Psoas muscle (tissue), 8 donors: Measurements from ENCODE around the gene RFT1. TPM values are rescaled to one million over a fixed set of nuclear protein-coding genes. Genes with fewer than 3 reads are reported as not detected.

Source experiments
- ATAC-seq, 4 donors: fragments of 200-7000 bp; cut with Tn5 transposase; one replicate each; pipeline ENCODE4 v1.9.1; 2020; ENCODE audit warnings: moderate library complexity in 3 of 4, mild to moderate bottlenecking in 2 of 4
- DNase-seq, 2 donors: peaks; one replicate each; pipeline ENCODE4 v3.0.0-alpha.2; 2020
- H3K27ac ChIP-seq: fragments of 200-600 bp; one replicate; pipeline ENCODE4 v1.8.0; 2022
- H3K27me3 ChIP-seq, 3 donors: fragments of 200-600 bp in 1 of 3; one replicate each; pipeline versions ENCODE4 v1.6.1 to v1.8.0; 2013 to 2022; ENCODE audit warnings: low read length in 2 of 3, mild to moderate bottlenecking in 2 of 3, moderate library complexity in 1 of 3; ENCODE audit not compliant: insufficient read depth in 3 of 3
- H3K36me3 ChIP-seq, 2 donors: fragments of 200-600 bp in 1 of 2; one replicate each; pipeline versions ENCODE4 v1.6.1 to v1.8.0; 2013 to 2022; ENCODE audit warnings: low read depth in 1 of 2, mild to moderate bottlenecking in 1 of 2, moderate library complexity in 1 of 2; ENCODE audit not compliant: insufficient read depth in 1 of 2
- H3K4me1 ChIP-seq: fragments of 200-600 bp; one replicate; pipeline ENCODE4 v1.8.0; 2022
- H3K4me3 ChIP-seq: fragments of 200-600 bp; one replicate; pipeline ENCODE4 v1.8.0; 2022; ENCODE audit warnings: mild to moderate bottlenecking
- H3K9me3 ChIP-seq: fragments of 200-600 bp; one replicate; pipeline ENCODE4 v1.8.0; 2022
- WGBS, 3 donors: extraction: QIAGEN DNeasy Blood & Tissue Kit; methylation state at CpG; one replicate each; pipeline versions ENCODE4 v1.1.6 to v1.1.7; 2013; 5-methylcytosine and 5-hydroxymethylcytosine counted together
- intact Hi-C, 2 donors: fragments of 100-400 bp; cut with DNase I; formaldehyde crosslinking; loops; one replicate each; pipeline versions ENCODE4 v1.11.0 to v1.14.2; 2022
- polyA plus RNA-seq, 3 donors: library from polyadenylated mRNA; stranded (reverse); fragments of 200-250 nt; gene quantifications; one replicate each; pipeline ENCODE4 v1.2.3, GENCODE V29; 2013
- total RNA-seq, 4 donors: library from RNA; stranded (reverse); fragmentation: NEBNext Ultra II Directional in 2 of 4; extraction: Animal tissue kit (Norgen Biotek cat#: 25700) in 2 of 4; gene quantifications; one replicate each; pipeline versions ENCODE4 v1.2.1 to v1.2.4, GENCODE V29; 2021 to 2023
- TF ChIP-seq, protein P1 (sequence below): fragments of 200-600 bp; IDR thresholded peaks from one replicate; pipeline ENCODE4 v1.8.0; 2022; ENCODE audit warnings: antibody characterized with exemption
- donor health status: healthy with polysubstance abuse.
- donor health status: DM: no; HTN: no; CAD: no; lungs with moderate emphysema.
- donor health status: Bipolar disorder and iron deficiency.
- donor health status: healthy.
- donor health status: DM: yes; HTN: yes; CAD: no.
- donor health status: DM: no; HTN: no; CAD: no.
- donor health status: DM: no; HTN: no; CAD: no.
- donor health status: DM: yes; HTN: yes; CAD: no.

Gene RFT1
- total and polyA plus RNA-seq, 7 donors: 5.4 to 13.2 (median 6.9) TPM

GRCh38 chr3:53171064-53171418 is 40.8 kb upstream of the RFT1 start:
- DNase-seq (no peak), ATAC-seq (no peak)
- 69 to 79% (median 78%) methylated on average over 7 of the region's 7 CpGs for WGBS, 3 donors
- TF ChIP-seq, protein P1, sequence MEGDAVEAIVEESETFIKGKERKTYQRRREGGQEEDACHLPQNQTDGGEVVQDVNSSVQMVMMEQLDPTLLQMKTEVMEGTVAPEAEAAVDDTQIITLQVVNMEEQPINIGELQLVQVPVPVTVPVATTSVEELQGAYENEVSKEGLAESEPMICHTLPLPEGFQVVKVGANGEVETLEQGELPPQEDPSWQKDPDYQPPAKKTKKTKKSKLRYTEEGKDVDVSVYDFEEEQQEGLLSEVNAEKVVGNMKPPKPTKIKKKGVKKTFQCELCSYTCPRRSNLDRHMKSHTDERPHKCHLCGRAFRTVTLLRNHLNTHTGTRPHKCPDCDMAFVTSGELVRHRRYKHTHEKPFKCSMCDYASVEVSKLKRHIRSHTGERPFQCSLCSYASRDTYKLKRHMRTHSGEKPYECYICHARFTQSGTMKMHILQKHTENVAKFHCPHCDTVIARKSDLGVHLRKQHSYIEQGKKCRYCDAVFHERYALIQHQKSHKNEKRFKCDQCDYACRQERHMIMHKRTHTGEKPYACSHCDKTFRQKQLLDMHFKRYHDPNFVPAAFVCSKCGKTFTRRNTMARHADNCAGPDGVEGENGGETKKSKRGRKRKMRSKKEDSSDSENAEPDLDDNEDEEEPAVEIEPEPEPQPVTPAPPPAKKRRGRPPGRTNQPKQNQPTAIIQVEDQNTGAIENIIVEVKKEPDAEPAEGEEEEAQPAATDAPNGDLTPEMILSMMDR: no peak
- H3K4me1 ChIP-seq: peaks cover 7% of the 10 kb centered on the region
- intact Hi-C loops: no loop called here
- H3K36me3 ChIP-seq: peaks cover 0 to 4% of the 10 kb centered on the region in 2 donors
- H3K4me3 ChIP-seq: no peak overlapping the region
- H3K9me3 ChIP-seq: no peaks in the 10 kb centered on the region
- no peak overlapping the region for H3K27ac ChIP-seq
- H3K27me3 ChIP-seq: no peaks in the 10 kb centered on the region

DNA sequence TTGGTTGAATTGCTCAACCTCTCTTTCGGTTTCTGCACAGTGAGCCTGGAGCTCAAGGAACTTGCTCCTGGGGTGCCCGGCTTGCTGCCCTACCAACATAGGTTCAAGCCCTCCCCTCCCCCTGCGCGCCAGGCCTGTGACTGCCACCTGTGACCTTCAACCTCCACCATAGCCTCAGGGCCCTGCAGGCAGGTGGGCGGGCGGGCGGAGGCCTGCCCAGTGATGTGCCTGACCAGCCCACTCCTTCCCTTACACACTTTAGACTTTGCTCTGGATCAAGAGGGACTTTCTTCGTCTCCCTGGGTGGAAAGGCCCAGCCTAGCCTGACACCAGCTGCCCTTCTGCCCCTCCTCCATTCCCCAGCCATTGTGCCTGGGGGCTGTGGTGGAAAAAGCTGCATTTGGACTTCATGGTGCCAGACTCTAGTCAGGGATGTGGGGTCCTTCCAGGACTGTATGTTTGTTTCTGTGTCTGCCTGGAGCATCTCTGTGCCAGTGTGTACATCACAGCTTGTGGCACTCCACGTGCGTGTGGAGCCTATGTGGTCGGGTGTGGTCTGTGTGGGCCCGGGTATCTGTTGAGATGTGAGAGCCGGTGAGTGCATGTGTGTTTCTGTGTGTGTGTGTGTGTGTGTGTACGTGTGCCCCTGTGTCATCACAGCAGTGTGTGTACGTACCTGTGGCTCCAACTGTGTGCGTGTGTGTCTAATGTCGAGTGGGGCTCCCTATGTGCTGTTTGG is 40.3 kb upstream of the RFT1 start:
- Histone ChIP-seq H3K27ac (no peak overlapping the region), H3K4me3 (no peak overlapping the region), H3K4me1 (peaks cover 7% of the 10 kb centered on the region), H3K9me3 (no peaks in the 10 kb centered on the region), H3K27me3 (no peaks in the 10 kb centered on the region), H3K36me3 (peaks cover 0 to 4% of the 10 kb centered on the region in 2 donors)
- WGBS, 3 donors: 83 to 91% (median 85%) methylated on average over 17 of the region's 17 CpGs
- intact Hi-C loops: no loop called here
- DNase-seq (no peak), ATAC-seq (no peak)
- TF ChIP-seq, protein P1: no peak

DNA sequence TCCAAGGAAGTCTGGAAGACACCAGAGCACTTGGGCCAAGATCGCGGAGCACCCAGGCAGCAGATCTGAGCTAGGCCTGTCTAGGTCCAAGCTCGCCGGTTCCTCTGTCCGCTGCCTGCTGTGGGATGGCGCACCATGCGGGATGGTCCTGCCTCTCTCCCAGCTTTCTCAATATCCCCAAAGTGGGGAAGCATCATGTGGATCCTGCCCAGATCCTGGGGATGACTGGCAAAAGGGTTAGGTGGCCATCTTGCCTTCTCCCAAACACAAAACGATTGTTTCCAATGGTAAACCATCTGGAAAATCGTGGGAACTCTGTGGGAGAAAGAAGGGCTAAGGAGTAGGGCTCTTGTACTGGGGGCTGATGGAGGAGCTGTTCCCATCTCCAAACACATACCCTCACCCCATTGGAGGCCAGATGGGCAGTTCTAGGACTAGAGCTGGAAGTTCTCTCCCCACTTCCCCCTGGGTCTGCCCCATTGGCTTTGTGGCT is 39.6 kb upstream of the RFT1 start:
- Histone ChIP-seq H3K4me1 (peaks cover 7% of the 10 kb centered on the region), H3K36me3 (peaks cover 0 to 4% of the 10 kb centered on the region in 2 donors), H3K4me3 (no peak overlapping the region), H3K27ac (no peak overlapping the region), H3K27me3 (no peaks in the 10 kb centered on the region), H3K9me3 (no peaks in the 10 kb centered on the region)
- TF ChIP-seq, protein P1: no peak
- intact Hi-C loops: no loop called here
- ATAC-seq (no peak), DNase-seq (no peak)
- WGBS, 3 donors: 93 to 94% (median 94%) methylated on average over 9 of the region's 9 CpGs

- intact Hi-C loops: no loop called here
Measured at GRCh38 chr3:53169045-53169831, 39.0 kb upstream of the RFT1 start.

More at GRCh38 chr3:53169045-53169831, 39.0 kb upstream of the RFT1 start:
- no peak for ATAC-seq
- Histone ChIP-seq H3K36me3 (peaks cover 0 to 3% of the 10 kb centered on the region in 2 donors), H3K27me3 (no peaks in the 10 kb centered on the region), H3K27ac (no peak overlapping the region), H3K4me3 (no peak overlapping the region), H3K9me3 (no peaks in the 10 kb centered on the region), H3K4me1 (peaks cover 7% of the 10 kb centered on the region)
- TF ChIP-seq, protein P1: no peak
- DNase-seq: no peak
- 77 to 81% (median 79%) methylated on average over 15 of the region's 15 CpGs for WGBS, 3 donors
